ENCODE results near the gene LYRM4. TPM values are rescaled to one million over a fixed set of nuclear protein-coding genes. Genes with fewer than 3 reads are reported as not detected.

LYRM4 gene
- total RNA-seq, 1 experiment from 2014 or later = 52.8 TPM

- H3K27me3 Mint-ChIP-seq (ENCODE audit: insufficient read depth, unreplicated experiment) = no peaks in the 10 kb centered on the region
- intact Hi-C loops (cut with micrococcal nuclease; ENCODE audit: unreplicated experiment) = no loop called here
- peaks cover 17% of the 10 kb centered on the region for H3K4me1 ChIP-seq
- no peaks in the 10 kb centered on the region for H3K9me3 ChIP-seq
- ChIA-PET CTCF (interaction anchor here (1.2 to 1.7 kb wide), 2 partner anchors 48 to 207 kb away, joined by 3 to 4 read pairs; no protein-coding TSS in a partner anchor), POLR2A (no interaction called here)
- no TSS peak for BruUV-seq (replicated peaks)
- no peaks in the 10 kb centered on the region for H3K9me3 Mint-ChIP-seq (ENCODE audit: unreplicated experiment)
- no peak for DNase-seq
- H3K36me3 ChIP-seq (ENCODE audit: control insufficient read depth, insufficient read depth, low read length) = no peaks in the 10 kb centered on the region
- H3K36me3 Mint-ChIP-seq (ENCODE audit: insufficient read depth, unreplicated experiment) = peaks cover 7% of the 10 kb centered on the region
- H3K27ac Mint-ChIP-seq (ENCODE audit: unreplicated experiment) = peak overlapping the region; percentile 89
- no peak overlapping the region for H3K4me3 ChIP-seq (ENCODE audit: low read depth, low read length)
- no peak overlapping the region for H3K4me3 Mint-ChIP-seq (ENCODE audit: unreplicated experiment)
- no peaks in the 10 kb centered on the region for H3K27me3 ChIP-seq (replicated peaks; ENCODE audit: control insufficient read depth, insufficient read depth, low read length)
- H3K4me1 Mint-ChIP-seq (ENCODE audit: low read depth, unreplicated experiment) = peaks cover 9% of the 10 kb centered on the region
- no peak for TF ChIP-seq CTCF (IDR thresholded peaks at IDR 0.05; ENCODE audit: insufficient read depth in 1 of 2, low read depth in 1 of 2, low read length in 1 of 2, severe bottlenecking in 1 of 2, unreplicated experiment in 1 of 2)
These were observed 69.0 kb downstream of the LYRM4 start for GRCh38 chr6:5191722-5192121.

GRCh38 chr6:5191222-5191621 lies 69.5 kb downstream of the LYRM4 start:
- Mint-ChIP-seq H3K9me3 (ENCODE audit: unreplicated experiment) (no peaks in the 10 kb centered on the region), H3K4me1 (ENCODE audit: low read depth, unreplicated experiment) (peaks cover 9% of the 10 kb centered on the region), H3K36me3 (ENCODE audit: insufficient read depth, unreplicated experiment) (peaks cover 5% of the 10 kb centered on the region), H3K4me3 (ENCODE audit: unreplicated experiment) (no peak overlapping the region), H3K27me3 (ENCODE audit: insufficient read depth, unreplicated experiment) (no peaks in the 10 kb centered on the region), H3K27ac (ENCODE audit: unreplicated experiment) (peak overlapping the region; percentile 89)
- Histone ChIP-seq H3K4me3 (ENCODE audit: low read depth, low read length) (no peak overlapping the region), H3K36me3 (ENCODE audit: control insufficient read depth, insufficient read depth, low read length) (no peaks in the 10 kb centered on the region), H3K9me3 (no peaks in the 10 kb centered on the region), H3K4me1 (peaks cover 17% of the 10 kb centered on the region), H3K27me3 (replicated peaks; ENCODE audit: control insufficient read depth, insufficient read depth, low read length) (no peaks in the 10 kb centered on the region)
- BruUV-seq (replicated peaks) = no TSS peak
- no peak for DNase-seq
- no peak for TF ChIP-seq CTCF (IDR thresholded peaks at IDR 0.05; ENCODE audit: insufficient read depth in 1 of 2, low read depth in 1 of 2, low read length in 1 of 2, severe bottlenecking in 1 of 2, unreplicated experiment in 1 of 2)
- CTCF ChIA-PET = interaction anchor here (1.2 to 1.7 kb wide), 2 partner anchors 48 to 207 kb away, joined by 3 to 4 read pairs; no protein-coding TSS in a partner anchor
- POLR2A ChIA-PET = interaction anchor here (1.1 kb wide), 1 partner anchor 70 kb away, joined by 3 read pairs; the partner anchor contains the start of genes FARS2 and LYRM4
- intact Hi-C loops (cut with micrococcal nuclease; ENCODE audit: unreplicated experiment) = no loop called here

GRCh38 chr6:5190507-5190906 lies 70.2 kb downstream of the LYRM4 start:
- Histone ChIP-seq H3K4me1 (peaks cover 17% of the 10 kb centered on the region), H3K4me3 (ENCODE audit: low read depth, low read length) (no peak overlapping the region), H3K27me3 (replicated peaks; ENCODE audit: control insufficient read depth, insufficient read depth, low read length) (no peaks in the 10 kb centered on the region), H3K9me3 (no peaks in the 10 kb centered on the region), H3K36me3 (ENCODE audit: control insufficient read depth, insufficient read depth, low read length) (no peaks in the 10 kb centered on the region)
- intact Hi-C loops (cut with micrococcal nuclease; ENCODE audit: unreplicated experiment) = loop anchor here (1.0 kb wide), 1 partner anchor 16 kb away; no protein-coding TSS in a partner anchor
- H3K9me3 Mint-ChIP-seq (ENCODE audit: unreplicated experiment) = no peaks in the 10 kb centered on the region
- DNase-seq = peak; percentile 44 to 64
- TF ChIP-seq CTCF (IDR thresholded peaks at IDR 0.05; ENCODE audit: insufficient read depth in 1 of 2, low read depth in 1 of 2, low read length in 1 of 2, severe bottlenecking in 1 of 2, unreplicated experiment in 1 of 2) = no peak
- H3K27ac Mint-ChIP-seq (ENCODE audit: unreplicated experiment) = peak overlapping the region; percentile 89
- no TSS peak for BruUV-seq (replicated peaks)
- CTCF ChIA-PET = interaction anchor here (0.6 to 1.7 kb wide), 3 partner anchors 8 to 47 kb away, joined by 3 to 6 read pairs (median 4); no protein-coding TSS in a partner anchor
- no peaks in the 10 kb centered on the region for H3K36me3 Mint-ChIP-seq (ENCODE audit: insufficient read depth, unreplicated experiment)
- no peak overlapping the region for H3K4me3 Mint-ChIP-seq (ENCODE audit: unreplicated experiment)
- H3K27me3 Mint-ChIP-seq (ENCODE audit: insufficient read depth, unreplicated experiment) = no peaks in the 10 kb centered on the region
- POLR2A ChIA-PET = interaction anchor here (1.1 kb wide), 1 partner anchor 71 kb away, joined by 3 read pairs; the partner anchor contains the start of genes FARS2 and LYRM4
- H3K4me1 Mint-ChIP-seq (ENCODE audit: low read depth, unreplicated experiment) = peaks cover 9% of the 10 kb centered on the region

Data from Caco-2 (cell line).